GM12891 (cell line): Measurements from ENCODE around the gene PLP1.

Experiments
- POLR2A ChIP-seq: IDR thresholded peaks from 2 replicates; pipeline ENCODE4 v1.6.1; 2011; ENCODE audit warnings: low read depth, low read length, control low read depth
- POLR2AphosphoS5 ChIP-seq: IDR thresholded peaks from 2 replicates; pipeline ENCODE4 v1.6.1; 2011; ENCODE audit warnings: low read depth, low read length, control low read depth
- POU2F2 ChIP-seq: IDR thresholded peaks from 2 replicates; pipeline ENCODE4 v1.6.1; 2011; ENCODE audit warnings: low read depth, mild to moderate bottlenecking, control low read depth, low read length, moderate library complexity
- SPI1 ChIP-seq: IDR thresholded peaks from 2 replicates; pipeline ENCODE4 v1.6.1; 2011; ENCODE audit warnings: low read depth, low read length, control low read depth
- TAF1 ChIP-seq: IDR thresholded peaks from 2 replicates; pipeline ENCODE4 v1.6.1; 2011; ENCODE audit warnings: low read depth, low read length, control low read depth

DNA sequence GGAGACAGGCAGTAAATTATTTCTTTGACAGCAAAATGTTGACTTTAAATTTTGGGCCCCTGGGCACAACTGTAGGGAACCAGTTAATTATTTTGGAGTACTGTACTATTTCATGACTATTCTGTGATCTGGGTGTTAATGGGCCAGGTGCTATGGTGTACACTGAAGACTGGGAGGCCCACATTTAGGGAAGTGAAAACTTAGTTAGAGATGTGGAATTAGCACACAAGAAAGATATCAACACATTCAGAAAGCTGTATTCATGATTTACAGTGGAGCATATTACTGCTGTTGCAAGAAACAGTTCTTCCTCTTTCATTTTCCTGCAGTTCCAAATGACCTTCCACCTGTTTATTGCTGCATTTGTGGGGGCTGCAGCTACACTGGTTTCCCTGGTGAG, 12.4 kb downstream of the PLP1 start:
- no peak for TF ChIP-seq POLR2A
- no peak for TF ChIP-seq POLR2AphosphoS5
- TF ChIP-seq SPI1: peak; percentile 87
- TF ChIP-seq TAF1: no peak
- TF ChIP-seq POU2F2: no peak
